NCI-H146 treated with DMSO at 0.1 percent for 48 hours (cell line): ENCODE data around the gene S100A7.

Source experiments
- DNase-seq: peaks from one replicate; lab custom pipeline; 2025; ENCODE audit not compliant: unreplicated experiment; lab: John Stamatoyannopoulos, UW

The S100A7 gene

GRCh38 chr1:153460551-153460950, at the start of gene S100A7:
Gene S100A7 (minus strand): TSS chr1:153460651. CDS start chr1:153459013, 1,638 bp downstream.
- no peak for DNase-seq

DNA sequence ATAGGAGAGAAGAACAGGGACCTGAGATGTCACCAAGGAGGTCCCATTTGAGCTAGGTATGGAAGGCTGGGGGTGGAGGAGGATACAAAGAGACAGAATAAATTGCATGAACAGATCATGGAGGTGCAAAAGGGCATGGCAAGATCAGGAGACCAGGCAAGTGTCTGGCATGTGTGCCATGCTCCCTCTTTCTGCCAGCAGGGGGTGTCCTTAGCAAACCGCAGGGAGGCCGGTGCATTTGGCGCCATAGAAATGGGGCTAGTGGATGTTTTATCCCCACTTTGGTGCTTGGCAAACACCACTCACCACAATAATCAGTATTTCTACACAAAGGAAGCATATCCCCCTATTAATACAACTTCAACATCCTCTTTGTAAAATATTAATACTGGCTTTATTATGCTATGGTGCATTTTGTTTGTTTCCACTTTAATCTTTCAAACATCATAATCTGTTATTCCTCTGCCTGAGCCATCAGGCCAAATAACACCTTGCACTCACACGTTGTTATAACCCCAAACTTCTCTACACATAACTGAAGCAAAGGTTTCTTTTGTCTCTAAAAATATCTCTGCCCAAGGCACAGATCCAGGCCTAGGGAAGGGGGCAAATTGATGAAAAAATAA, 49.4 kb upstream of the S100A7 start:
- DNase-seq: peak; percentile 38

DNA sequence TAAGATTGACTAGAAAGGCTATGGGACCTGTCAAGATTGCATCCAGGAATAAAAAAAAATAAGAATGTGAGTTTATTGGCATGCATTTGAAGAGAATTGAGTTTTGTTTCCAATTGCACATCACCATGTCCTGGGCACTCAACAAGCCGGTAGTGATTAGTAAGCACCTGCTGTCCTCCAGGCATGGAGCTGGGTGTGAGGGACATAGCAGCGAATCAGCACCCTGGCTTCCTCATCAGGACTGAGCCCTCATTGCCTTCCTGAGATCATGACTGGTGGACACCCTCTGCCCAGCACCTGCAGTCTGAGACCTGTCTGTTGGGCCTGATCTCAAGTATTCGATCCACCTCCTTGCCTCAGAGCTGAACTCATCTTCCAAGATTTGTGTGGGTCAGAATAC, 48.6 kb upstream of the S100A7 start:
- DNase-seq: no peak

- DNase-seq: no peak
These were observed 47.6 kb upstream of the S100A7 start for GRCh38 chr1:153507926-153508583.

DNA sequence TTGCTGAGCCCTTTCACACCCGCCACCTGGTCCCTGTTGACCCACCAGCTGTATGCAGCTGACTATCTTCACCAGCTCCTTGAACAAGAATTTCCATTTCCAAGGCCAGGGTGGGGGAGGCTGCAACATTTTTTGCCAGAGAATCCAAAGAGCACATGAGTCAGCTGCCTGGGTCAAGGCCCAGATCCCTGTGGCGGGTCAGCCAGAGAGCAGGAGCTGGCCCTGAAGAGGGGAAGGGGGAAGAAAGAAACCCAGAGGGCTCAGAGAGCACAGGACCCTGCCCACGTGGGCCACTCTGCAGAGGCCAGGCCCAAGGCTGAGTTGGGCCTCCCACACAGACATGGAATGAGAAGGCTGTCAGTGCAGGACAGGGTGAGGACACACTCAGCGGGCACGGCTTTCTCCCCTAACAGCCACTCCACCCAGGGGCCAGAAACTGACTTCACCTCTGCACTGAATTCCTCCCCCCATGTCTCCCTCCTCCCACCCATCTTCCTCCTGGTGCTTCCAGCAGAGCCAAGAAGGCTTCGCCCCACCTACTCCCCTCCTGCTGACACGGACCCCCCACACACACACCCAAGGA, 46.5 kb upstream of the S100A7 start:
- DNase-seq: no peak

GRCh38 chr1:153506386-153506785, 45.9 kb upstream of the S100A7 start:
- DNase-seq: no peak

GRCh38 chr1:153505576-153505975, 45.1 kb upstream of the S100A7 start:
- no peak for DNase-seq

DNA sequence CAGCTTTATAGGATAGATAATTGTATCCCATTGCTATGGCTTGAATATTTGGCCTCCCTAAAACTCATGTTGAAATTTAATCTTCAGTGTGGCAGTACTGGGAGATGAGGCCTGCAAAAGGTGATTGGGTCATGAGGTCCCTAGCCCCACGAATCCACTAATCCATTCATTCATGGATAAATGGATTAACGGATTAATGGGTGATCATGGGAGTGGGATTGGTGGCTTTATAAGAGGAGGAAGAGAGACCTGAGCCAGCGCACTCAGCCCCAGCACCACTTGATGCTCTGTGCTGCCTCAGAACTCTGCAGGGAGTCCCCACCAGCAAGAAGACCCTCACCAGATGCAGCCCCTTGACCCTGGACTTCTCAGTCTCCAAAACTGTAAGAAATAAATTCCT, 43.3 kb upstream of the S100A7 start:
- no peak for DNase-seq

DNA sequence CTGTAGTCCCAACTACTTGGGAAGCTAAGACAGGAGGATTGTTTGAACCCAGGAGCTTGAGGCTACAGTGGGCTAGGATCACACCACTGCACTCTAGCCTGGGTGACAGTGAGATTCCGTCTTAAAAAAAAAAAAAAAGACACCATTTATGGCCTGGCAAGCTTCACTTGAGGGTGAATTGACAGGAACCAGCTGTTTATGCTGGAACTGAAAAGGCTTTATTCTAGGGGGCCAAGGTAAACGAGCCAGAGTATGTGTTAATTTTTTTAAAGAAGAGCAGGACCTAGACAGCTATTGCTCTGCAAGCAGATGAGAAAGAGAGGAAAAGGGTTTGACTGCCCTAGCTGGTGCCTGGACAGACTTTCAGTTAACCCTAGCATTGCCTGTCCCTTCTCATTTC, 38.3 kb upstream of the S100A7 start:
- DNase-seq: no peak

DNA sequence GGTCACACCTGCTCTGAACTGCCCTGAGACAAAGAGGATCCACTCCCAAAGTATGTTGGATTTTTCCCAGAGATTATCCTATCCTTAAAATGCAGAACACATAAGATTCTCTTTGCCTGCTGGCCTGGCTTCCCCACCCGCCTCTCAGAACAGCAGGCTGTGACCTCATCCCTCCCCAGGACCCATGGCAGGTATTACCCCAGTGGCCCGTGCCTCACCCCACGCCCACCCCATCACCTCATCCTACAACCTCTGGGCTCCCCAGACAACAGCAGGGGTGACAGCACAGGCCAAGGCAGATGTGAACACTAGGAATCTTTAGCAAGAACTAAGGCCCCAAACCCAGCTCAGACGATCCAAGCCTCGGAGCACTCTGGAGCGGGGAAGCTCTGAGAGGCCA, 35.1 kb upstream of the S100A7 start:
- DNase-seq: no peak

DNA sequence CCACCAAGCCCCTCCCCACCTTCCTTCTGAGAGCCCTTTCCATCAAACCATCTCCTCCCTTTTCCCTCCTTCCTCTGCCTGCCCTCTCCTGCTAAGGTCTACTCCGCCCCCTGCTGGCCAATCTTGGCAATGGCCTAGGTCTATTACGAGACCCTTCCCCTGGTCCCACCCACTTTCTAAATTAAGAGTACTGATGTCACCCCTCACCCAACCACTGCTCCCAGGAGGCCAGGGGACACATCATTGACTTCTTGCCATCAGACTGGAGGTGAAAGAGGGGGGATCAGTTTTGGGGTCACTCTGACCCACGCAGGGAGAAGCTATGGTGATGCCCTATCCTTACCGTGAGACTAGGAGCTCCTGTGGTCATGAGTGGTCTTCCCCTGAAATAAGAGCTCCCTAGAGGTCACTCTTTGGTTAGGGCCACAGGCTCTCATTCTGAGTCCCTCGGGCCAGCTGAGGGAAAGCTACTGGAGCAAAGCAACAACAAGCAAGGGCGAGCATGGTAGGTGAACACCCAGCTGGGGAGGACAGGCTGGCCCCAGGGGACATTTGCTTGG, 34.6 kb upstream of the S100A7 start:
- DNase-seq: peak; percentile 89

GRCh38 chr1:153493343-153493960, 33.0 kb upstream of the S100A7 start:
- no peak for DNase-seq

DNA sequence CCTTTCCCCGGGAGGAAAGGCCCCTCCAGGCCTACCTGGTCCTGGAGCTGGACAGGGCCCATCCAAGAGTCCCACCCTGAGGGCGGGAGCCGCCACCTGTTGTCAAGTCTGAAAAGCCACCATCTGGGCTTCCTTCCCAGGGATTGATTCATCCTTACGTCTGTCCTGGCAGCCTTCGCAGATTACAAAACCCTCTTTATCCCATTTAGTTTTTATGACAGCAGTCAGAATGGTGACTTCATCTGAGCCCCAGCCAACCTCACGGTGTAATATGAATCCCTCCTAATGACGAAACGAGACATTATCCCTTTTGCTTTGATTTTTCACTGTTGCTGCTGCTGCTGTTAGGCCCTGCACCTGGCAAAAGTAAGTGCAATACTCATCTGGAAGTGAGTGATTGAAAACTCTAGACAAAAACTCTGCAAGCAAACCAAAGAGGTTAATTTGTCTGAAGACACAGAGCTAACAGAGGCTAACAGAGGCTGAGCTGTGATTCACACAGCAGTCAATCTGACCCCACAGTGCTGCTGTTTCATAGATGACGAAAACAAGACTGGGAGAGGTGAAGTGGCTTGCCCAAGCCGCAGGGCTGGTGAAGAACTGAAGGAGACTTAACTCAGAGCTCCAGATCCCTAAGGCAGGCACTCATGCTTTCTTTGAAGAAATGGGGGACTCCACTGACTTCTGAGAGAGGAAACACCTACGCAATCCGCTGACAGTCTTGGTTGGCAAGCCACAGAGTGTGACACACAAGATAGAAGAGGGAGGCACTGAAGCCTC, 30.0 kb upstream of the S100A7 start:
- peak; percentile 57 for DNase-seq

- no peak for DNase-seq
These were observed 28.3 kb upstream of the S100A7 start for GRCh38 chr1:153488731-153489130.

GRCh38 chr1:153487707-153488106, 27.3 kb upstream of the S100A7 start:
- DNase-seq: no peak

DNA sequence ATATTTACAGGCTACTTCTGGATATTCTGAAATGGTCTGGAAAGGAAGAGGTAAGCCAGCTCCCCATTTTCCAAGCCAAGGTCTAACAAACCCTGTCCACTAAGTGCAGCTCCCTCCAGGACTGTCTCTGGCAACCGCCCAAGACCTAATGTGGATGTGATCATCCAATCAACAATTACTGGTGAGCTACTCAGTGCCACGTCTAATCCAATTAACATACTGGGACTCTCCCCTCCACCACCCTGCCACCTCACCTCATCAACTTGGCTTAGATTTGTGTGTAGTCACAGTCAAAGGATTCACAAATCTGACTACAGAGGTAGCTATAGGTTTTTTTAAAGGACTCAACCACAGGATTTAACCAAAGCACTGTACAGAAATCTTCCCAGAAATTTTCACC, 25.4 kb upstream of the S100A7 start:
- DNase-seq: peak; percentile 58

GRCh38 chr1:153483776-153484175, 23.3 kb upstream of the S100A7 start:
- DNase-seq: peak; percentile 94

- no peak for DNase-seq
These were observed 20.7 kb upstream of the S100A7 start for GRCh38 chr1:153481124-153481523.

- no peak for DNase-seq
These were observed 18.5 kb upstream of the S100A7 start for GRCh38 chr1:153478692-153479618.
